Putamen (tissue), 1 donor: ENCODE data around the gene TOLLIP.

Source experiments
- DNase-seq: peaks from one replicate; pipeline ENCODE4 v3.0.0-alpha.2; 2016; ENCODE audit warnings: low spot score

The TOLLIP gene

GRCh38 chr11:1231396-1232020 lies 77.9 kb downstream of the TOLLIP start:
- no peak for DNase-seq

GRCh38 chr11:1230456-1231395 lies 78.7 kb downstream of the TOLLIP start:
- DNase-seq: no peak

- DNase-seq: no peak
Measured at GRCh38 chr11:1230121-1230455, 79.3 kb downstream of the TOLLIP start.

- no peak for DNase-seq
Measured at GRCh38 chr11:1229471-1230120, 79.8 kb downstream of the TOLLIP start.

- DNase-seq: no peak
Measured at GRCh38 chr11:1228921-1229451, 80.4 kb downstream of the TOLLIP start.

GRCh38 chr11:1228101-1228821 lies 81.2 kb downstream of the TOLLIP start:
- DNase-seq: no peak

GRCh38 chr11:1227551-1228100 lies 81.8 kb downstream of the TOLLIP start:
- no peak for DNase-seq

GRCh38 chr11:1226986-1227550 lies 82.4 kb downstream of the TOLLIP start:
- DNase-seq: no peak

- no peak for DNase-seq
Measured at GRCh38 chr11:1226226-1226985, 83.0 kb downstream of the TOLLIP start.

- no peak for DNase-seq
Measured at GRCh38 chr11:1225386-1226225, 83.8 kb downstream of the TOLLIP start.

- DNase-seq: no peak
Measured at GRCh38 chr11:1224491-1225385, 84.7 kb downstream of the TOLLIP start.
